C4-2B (cell line): ENCODE measurements around the gene OR5I1.

ENCODE experiments used
- H3K27ac ChIP-seq: fragments of 450-650 bp; 2 replicates; pipeline ENCODE4 v1.5.1; 2017
- ZFX ChIP-seq: fragments of 450-650 bp; IDR thresholded peaks from 2 replicates; pipeline ENCODE4 v1.6.1; 2017
- TF ChIP-seq, protein P1 (sequence below): fragments of 450-650 bp; conservative IDR thresholded peaks from 2 replicates; pipeline ENCODE4 v1.5.1; 2017; ENCODE audit warnings: mild to moderate bottlenecking

The OR5I1 gene

GRCh38 chr11:55936300-55936699, at the start of gene OR5I1:
Gene OR5I1 (minus strand): TSS chr11:55936400. CDS start chr11:55936400, 0 bp downstream.
- no peak within 1 kb of the TSS for H3K27ac ChIP-seq
- TF ChIP-seq, protein P1, sequence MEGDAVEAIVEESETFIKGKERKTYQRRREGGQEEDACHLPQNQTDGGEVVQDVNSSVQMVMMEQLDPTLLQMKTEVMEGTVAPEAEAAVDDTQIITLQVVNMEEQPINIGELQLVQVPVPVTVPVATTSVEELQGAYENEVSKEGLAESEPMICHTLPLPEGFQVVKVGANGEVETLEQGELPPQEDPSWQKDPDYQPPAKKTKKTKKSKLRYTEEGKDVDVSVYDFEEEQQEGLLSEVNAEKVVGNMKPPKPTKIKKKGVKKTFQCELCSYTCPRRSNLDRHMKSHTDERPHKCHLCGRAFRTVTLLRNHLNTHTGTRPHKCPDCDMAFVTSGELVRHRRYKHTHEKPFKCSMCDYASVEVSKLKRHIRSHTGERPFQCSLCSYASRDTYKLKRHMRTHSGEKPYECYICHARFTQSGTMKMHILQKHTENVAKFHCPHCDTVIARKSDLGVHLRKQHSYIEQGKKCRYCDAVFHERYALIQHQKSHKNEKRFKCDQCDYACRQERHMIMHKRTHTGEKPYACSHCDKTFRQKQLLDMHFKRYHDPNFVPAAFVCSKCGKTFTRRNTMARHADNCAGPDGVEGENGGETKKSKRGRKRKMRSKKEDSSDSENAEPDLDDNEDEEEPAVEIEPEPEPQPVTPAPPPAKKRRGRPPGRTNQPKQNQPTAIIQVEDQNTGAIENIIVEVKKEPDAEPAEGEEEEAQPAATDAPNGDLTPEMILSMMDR: no peak
- TF ChIP-seq ZFX: no peak

- TF ChIP-seq ZFX: no peak
- TF ChIP-seq, protein P1: no peak
Measured at GRCh38 chr11:55970935-55971334, 34.7 kb upstream of the OR5I1 start.

DNA sequence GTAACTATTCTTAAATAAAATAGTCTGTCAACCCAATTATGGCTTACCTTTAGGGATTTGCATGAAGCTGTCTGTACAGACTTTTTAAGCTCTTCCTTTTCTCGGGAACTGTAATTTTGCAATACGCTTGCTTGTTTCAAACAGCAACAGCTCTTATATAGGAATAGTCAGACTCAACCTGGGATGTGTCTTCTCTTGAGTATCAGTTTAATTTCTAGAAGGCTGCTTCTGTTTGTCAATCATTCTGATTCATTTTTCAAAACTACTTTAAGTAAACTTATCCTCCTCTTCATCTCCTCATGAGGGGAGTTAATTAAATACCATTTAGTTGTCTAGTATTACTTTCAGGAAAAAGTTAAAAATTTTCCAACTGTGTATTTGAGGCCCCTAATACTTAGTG, 33.6 kb upstream of the OR5I1 start, which contains the start of gene OR10AG1:
OR10AG1 (minus strand) TSS at position 101 of the 400 bp plus-strand sequence; CDS start at position 63, 38 bp downstream.
- no peak for TF ChIP-seq ZFX
- TF ChIP-seq, protein P1: no peak
- H3K27ac ChIP-seq: no peak within 1 kb of the TSS

More at GRCh38 chr11:55970935-55971334, 34.7 kb upstream of the OR5I1 start:
- no peak overlapping the region for H3K27ac ChIP-seq

DNA sequence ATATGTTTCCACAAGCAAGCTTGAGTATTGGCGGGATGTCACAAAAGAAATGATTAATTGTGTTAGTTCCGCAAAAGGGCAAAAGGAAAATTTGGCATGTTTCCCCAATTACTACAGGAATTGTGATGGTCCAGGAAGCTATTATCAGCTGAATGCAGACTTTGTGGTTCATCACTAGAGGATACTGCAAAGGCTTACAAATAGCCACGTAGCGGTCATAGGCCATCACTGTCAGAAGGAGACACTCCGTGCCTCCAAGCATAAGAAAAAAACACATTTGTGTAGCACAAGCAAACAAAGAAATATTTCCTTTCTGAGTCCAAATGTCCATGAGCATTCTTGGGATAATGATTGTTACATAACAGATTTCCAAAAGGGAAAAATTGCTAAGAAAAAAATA, 31.7 kb upstream of the OR5I1 start:
- no peak overlapping the region for H3K27ac ChIP-seq
- TF ChIP-seq ZFX: no peak
- TF ChIP-seq, protein P1: no peak

DNA sequence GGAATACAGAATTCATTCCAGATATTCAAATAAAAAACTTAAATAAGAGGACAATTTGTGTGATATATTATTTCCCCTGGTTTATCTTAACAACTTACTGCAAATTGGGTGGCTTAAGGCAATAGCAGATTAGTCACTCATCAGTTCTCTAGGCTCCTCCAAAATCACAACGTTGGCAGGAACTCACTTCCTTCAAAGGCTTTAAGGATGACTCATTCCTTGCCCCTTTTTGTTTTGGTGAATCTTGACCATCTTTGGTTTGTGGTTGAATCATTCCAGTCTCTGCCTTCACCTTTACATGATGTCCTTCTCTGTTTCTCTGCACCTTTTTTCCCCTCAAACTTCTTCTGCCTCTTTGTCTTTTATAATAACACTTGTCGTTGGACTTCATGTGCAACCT, 30.2 kb upstream of the OR5I1 start:
- TF ChIP-seq ZFX: no peak
- TF ChIP-seq, protein P1: no peak
- H3K27ac ChIP-seq: no peak overlapping the region

GRCh38 chr11:55956521-55956920, 20.3 kb upstream of the OR5I1 start:
- TF ChIP-seq, protein P1: no peak
- no peak for TF ChIP-seq ZFX
- no peak overlapping the region for H3K27ac ChIP-seq

GRCh38 chr11:55949330-55949729, 13.1 kb upstream of the OR5I1 start:
- H3K27ac ChIP-seq: no peak overlapping the region
- no peak for TF ChIP-seq ZFX
- TF ChIP-seq, protein P1: no peak
